Measurements from ENCODE around the gene IL5.
"Not testable (repeated sequence)": the region's sequence is repeated elsewhere in the genome, so short reads cannot be mapped to it uniquely, and the experiment has no call there.

IL5 gene

DNA sequence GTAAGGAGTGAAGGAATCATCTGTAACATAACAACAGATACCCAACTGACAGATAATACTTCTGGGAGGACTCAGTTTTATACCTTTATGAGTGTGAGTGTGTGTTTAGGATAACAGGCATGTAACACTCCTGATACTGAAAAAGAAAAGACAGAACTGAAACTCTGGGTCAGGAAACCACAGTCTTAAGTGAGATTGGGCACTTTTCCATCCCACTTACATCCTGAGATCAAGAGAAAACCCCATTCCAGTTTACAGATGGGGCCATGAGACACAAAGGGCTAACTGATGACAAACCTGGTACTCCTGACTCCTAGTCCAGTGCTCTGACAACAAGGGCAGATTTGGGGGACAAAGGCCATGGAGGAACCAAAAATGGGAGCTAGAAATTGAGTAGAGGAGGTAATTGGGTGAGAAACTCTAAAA, 18.0 kb downstream of the IL5 start:
- no peaks in the 10 kb centered on the region for H3K27me3 ChIP-seq
- no peaks in the 10 kb centered on the region for H4K20me1 ChIP-seq
- H3K9me3 ChIP-seq (replicated peaks in 1 of 11), result peaks cover 38 to 49% (median 47%) of the 10 kb centered on the region in 11 experiments
- H3K4me1 ChIP-seq, result peaks cover 34 to 57% (median 53%) of the 10 kb centered on the region in 10 experiments
- H3K4me3 ChIP-seq, result no peak overlapping the region; a peak in 1 of 20 replicates
- H3K9ac ChIP-seq, result no peak overlapping the region
- H3K27ac ChIP-seq, result peak overlapping the region in 7 of 11 experiments; percentile 6 to 65 (median 39); a peak in 10 of 22 replicates
- no peak for TF ChIP-seq Cebpa-rat (IDR thresholded peaks at IDR 0.05)
- peaks cover 0 to 9% (median 0%) of the 10 kb centered on the region in 11 experiments; a peak in 1 of 22 replicates for H3K36me3 ChIP-seq
- H3K4me2 ChIP-seq, result peak overlapping the region; percentile 45 to 84 (median 70)

GRCh38 chr5:132524877-132525276, 18.4 kb downstream of the IL5 start:
- H3K36me3 ChIP-seq, H4K20me1 ChIP-seq, H3K27me3 ChIP-seq, H3K9ac ChIP-seq: not testable (repeated sequence)
- Histone ChIP-seq H3K9me3 (replicated peaks in 1 of 11) (peaks cover 42 to 53% (median 52%) of the 10 kb centered on the region in 11 experiments), H3K27ac (peak overlapping the region in 7 of 11 experiments; percentile 5 to 63 (median 35); a peak in 9 of 22 replicates), H3K4me1 (peaks cover 34 to 57% (median 53%) of the 10 kb centered on the region in 10 experiments), H3K4me2 (peak overlapping the region in 10 of 11 experiments; percentile 59 to 84 (median 71); a peak in 17 of 22 replicates), H3K4me3 (peak overlapping the region in 4 of 10 experiments; percentile 4 to 27 (median 13); a peak in 5 of 20 replicates)

GRCh38 chr5:132522067-132522466, 21.3 kb downstream of the IL5 start:
- peaks cover 22 to 29% (median 27%) of the 10 kb centered on the region in 10 experiments for H3K4me1 ChIP-seq

GRCh38 chr5:132513618-132514336, 29.5 kb downstream of the IL5 start:
- H3K4me2 ChIP-seq, H3K27me3 ChIP-seq, H3K4me3 ChIP-seq, H3K4me1 ChIP-seq, H3K9ac ChIP-seq, H3K27ac ChIP-seq, H4K20me1 ChIP-seq, H3K36me3 ChIP-seq: not testable (repeated sequence)
- peaks cover 18 to 40% (median 33%) of the 10 kb centered on the region in 11 experiments for H3K9me3 ChIP-seq (replicated peaks in 1 of 11)

More at GRCh38 chr5:132522067-132522466, 21.3 kb downstream of the IL5 start:
- not testable (repeated sequence) for H3K4me2 ChIP-seq, H3K9ac ChIP-seq, H3K4me3 ChIP-seq, H3K27ac ChIP-seq, H4K20me1 ChIP-seq, H3K36me3 ChIP-seq, H3K27me3 ChIP-seq
- H3K9me3 ChIP-seq (replicated peaks in 1 of 11), result peaks cover 42 to 53% (median 52%) of the 10 kb centered on the region in 11 experiments

DNA sequence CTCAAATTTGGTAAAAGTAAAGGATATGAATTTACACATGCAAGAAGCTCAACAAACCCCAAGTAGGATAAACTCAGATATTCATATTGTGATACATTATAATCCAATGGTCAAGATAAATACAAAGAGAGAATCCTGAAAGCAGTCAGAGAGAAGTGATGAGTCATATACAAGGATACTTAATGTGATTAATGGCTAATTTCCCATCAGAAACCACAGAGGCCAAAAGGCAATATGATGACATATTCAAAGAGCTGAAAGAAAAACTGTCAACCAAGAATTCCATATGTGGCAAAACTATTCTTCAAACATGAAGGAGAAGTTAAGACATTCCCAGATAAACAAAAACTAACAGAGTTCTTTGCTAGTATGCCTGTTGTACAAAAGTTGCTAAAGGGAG, 33.2 kb downstream of the IL5 start:
- H3K9me3 ChIP-seq (replicated peaks in 1 of 11), result peaks cover 18 to 40% (median 33%) of the 10 kb centered on the region in 11 experiments
- H3K4me3 ChIP-seq, result no peak overlapping the region
- TF ChIP-seq Cebpa-rat (IDR thresholded peaks at IDR 0.05), result no peak
- no peak overlapping the region for H3K27ac ChIP-seq
- no peaks in the 10 kb centered on the region for H4K20me1 ChIP-seq
- no peak overlapping the region for H3K4me2 ChIP-seq
- H3K27me3 ChIP-seq, result no peaks in the 10 kb centered on the region
- H3K9ac ChIP-seq, result no peak overlapping the region
- H3K4me1 ChIP-seq, result peaks cover 0 to 14% (median 0%) of the 10 kb centered on the region in 10 experiments; a peak in 5 of 20 replicates
- H3K36me3 ChIP-seq, result no peaks in the 10 kb centered on the region

DNA sequence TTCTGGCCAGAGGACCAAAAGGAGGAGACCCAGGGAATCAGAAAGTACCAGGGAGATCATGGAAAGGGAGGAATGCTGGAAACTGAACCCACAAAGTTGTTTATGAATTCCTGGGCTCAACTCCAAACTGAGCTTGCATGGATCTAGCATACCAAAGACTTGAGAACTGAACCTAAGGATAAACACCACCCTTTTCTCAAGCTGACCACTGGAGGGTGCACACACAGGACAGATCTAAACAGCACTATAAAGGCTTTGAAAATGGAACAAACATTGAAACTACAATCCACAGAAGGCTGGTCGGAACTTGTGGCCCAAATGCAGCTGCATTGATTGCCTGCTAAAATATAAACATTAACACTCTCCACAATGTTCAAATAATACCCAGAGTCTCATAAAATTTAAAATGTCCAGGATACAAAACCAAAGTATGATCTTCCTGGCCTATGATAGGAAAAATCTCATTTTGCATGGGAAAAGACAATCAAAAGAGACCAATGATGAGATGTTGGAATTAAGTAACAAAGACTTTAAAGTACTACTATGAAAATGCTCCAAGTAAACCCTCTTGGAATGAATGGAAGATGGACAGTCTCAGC, 37.1 kb downstream of the IL5 start:
- Histone ChIP-seq H3K36me3 (no peaks in the 10 kb centered on the region), H4K20me1 (no peaks in the 10 kb centered on the region), H3K9ac (no peak overlapping the region), H3K27ac (no peak overlapping the region), H3K9me3 (replicated peaks in 1 of 11) (peaks cover 0 to 13% (median 5%) of the 10 kb centered on the region in 11 experiments; a peak in 14 of 22 replicates), H3K4me3 (no peak overlapping the region), H3K27me3 (no peaks in the 10 kb centered on the region), H3K4me2 (peak overlapping the region in 2 of 11 experiments; percentile 31 to 40; a peak in 2 of 22 replicates), H3K4me1 (peaks cover 10 to 23% (median 17%) of the 10 kb centered on the region in 10 experiments)
- TF ChIP-seq Cebpa-rat (IDR thresholded peaks at IDR 0.05), result no peak

GRCh38 chr5:132505641-132506040, 37.7 kb downstream of the IL5 start:
- H3K36me3 ChIP-seq, result no peaks in the 10 kb centered on the region
- no peak overlapping the region for H3K9ac ChIP-seq
- no peak for TF ChIP-seq Cebpa-rat (IDR thresholded peaks at IDR 0.05)
- H3K9me3 ChIP-seq (replicated peaks in 1 of 11), result peaks cover 0 to 10% (median 4%) of the 10 kb centered on the region in 11 experiments; a peak in 9 of 22 replicates
- H3K4me3 ChIP-seq, result no peak overlapping the region
- H3K4me1 ChIP-seq, result peaks cover 16 to 29% (median 22%) of the 10 kb centered on the region in 10 experiments
- no peaks in the 10 kb centered on the region for H3K27me3 ChIP-seq
- no peak overlapping the region for H3K4me2 ChIP-seq
- no peaks in the 10 kb centered on the region for H4K20me1 ChIP-seq
- H3K27ac ChIP-seq, result no peak overlapping the region

GRCh38 chr5:132504746-132505145, 38.6 kb downstream of the IL5 start:
- Histone ChIP-seq H3K4me2 (no peak overlapping the region), H4K20me1 (no peaks in the 10 kb centered on the region), H3K27ac (no peak overlapping the region), H3K27me3 (no peaks in the 10 kb centered on the region), H3K4me1 (peaks cover 24 to 36% (median 31%) of the 10 kb centered on the region in 10 experiments), H3K4me3 (no peak overlapping the region), H3K36me3 (no peaks in the 10 kb centered on the region), H3K9ac (no peak overlapping the region), H3K9me3 (replicated peaks in 1 of 11) (peaks cover 0 to 1% (median 0%) of the 10 kb centered on the region in 11 experiments; a peak in 2 of 22 replicates)
- no peak for TF ChIP-seq Cebpa-rat (IDR thresholded peaks at IDR 0.05)

DNA sequence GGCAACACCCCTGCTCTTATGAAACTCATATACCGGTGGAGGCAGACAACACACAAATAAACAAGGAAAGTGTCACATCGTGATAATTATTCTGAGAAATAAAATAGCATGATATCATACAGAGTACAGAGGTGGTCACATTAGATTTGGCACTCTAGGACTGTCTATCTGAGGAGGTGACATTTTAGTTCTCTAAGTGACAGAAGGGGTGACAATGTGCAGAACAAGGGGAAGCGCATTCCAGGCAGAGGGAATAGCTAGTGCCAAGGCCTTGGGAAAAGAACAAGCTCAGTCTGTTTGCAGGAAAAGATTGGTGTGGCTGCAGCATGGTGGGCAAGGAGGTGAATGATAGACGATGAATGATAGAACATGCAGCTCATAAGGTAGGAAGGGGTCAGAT, 40.1 kb downstream of the IL5 start:
- H3K27ac ChIP-seq, result no peak overlapping the region
- no peak for TF ChIP-seq Cebpa-rat (IDR thresholded peaks at IDR 0.05)
- no peaks in the 10 kb centered on the region for H4K20me1 ChIP-seq
- H3K4me3 ChIP-seq, result no peak overlapping the region
- no peaks in the 10 kb centered on the region for H3K36me3 ChIP-seq
- H3K9me3 ChIP-seq (replicated peaks in 1 of 11), result no peaks in the 10 kb centered on the region
- no peak overlapping the region for H3K9ac ChIP-seq
- H3K4me2 ChIP-seq, result no peak overlapping the region
- no peaks in the 10 kb centered on the region for H3K27me3 ChIP-seq
- H3K4me1 ChIP-seq, result peaks cover 24 to 51% (median 45%) of the 10 kb centered on the region in 10 experiments

Data from BLaER1 treated with 17β-estradiol and CSF1 and Interleukin-3, amounts not matched to agents 10 nM and 100 nM (cell line).